GM12801 (cell line): Measurements from ENCODE around the gene MLLT1.

Experiments used
- TF ChIP-seq, protein P1 (sequence below): IDR thresholded peaks from one replicate; pipeline ENCODE4 v1.5.1; 2011; ENCODE audit warnings: control low read depth; ENCODE audit not compliant: insufficient read length; ENCODE audit errors: extremely low read depth

The MLLT1 gene

DNA sequence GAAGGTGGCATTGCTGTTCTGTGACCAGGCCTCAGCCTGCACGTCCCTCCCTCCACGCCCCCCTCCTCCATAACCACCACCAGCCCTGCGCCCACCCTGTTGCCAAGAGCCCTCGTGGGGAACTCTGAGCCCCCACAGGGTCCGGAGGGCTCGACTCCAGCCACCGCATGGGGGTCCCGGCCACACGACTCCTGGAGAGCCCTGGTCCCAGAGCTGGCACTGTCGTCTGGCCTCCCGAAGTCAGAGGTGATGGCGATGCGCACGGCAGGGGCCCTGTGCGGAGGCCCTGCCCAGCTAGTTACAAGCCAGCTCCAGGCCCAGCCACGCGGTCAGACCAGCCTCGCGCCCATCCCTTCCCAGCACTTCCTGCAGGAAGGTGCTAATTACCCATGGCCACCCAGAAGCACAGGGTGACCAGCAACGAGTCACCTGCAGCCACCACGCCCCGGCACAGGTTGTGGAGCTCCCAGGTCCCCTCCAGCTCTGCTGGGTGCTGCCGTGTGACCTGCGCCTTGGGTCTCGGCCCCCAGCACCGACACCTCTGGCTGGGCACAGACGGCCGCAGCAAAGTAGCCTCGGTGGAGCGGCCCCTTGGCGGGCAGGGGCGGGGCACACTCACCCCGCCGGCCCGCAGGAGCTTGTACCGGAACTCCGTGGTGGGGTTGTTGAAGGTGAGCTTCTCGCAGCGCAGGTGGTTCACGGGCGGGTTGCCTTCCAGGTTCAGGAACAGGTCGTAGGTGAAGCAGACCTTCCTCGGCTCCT lies 49.6 kb downstream of the MLLT1 start:
- TF ChIP-seq, protein P1, sequence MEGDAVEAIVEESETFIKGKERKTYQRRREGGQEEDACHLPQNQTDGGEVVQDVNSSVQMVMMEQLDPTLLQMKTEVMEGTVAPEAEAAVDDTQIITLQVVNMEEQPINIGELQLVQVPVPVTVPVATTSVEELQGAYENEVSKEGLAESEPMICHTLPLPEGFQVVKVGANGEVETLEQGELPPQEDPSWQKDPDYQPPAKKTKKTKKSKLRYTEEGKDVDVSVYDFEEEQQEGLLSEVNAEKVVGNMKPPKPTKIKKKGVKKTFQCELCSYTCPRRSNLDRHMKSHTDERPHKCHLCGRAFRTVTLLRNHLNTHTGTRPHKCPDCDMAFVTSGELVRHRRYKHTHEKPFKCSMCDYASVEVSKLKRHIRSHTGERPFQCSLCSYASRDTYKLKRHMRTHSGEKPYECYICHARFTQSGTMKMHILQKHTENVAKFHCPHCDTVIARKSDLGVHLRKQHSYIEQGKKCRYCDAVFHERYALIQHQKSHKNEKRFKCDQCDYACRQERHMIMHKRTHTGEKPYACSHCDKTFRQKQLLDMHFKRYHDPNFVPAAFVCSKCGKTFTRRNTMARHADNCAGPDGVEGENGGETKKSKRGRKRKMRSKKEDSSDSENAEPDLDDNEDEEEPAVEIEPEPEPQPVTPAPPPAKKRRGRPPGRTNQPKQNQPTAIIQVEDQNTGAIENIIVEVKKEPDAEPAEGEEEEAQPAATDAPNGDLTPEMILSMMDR = no peak

DNA sequence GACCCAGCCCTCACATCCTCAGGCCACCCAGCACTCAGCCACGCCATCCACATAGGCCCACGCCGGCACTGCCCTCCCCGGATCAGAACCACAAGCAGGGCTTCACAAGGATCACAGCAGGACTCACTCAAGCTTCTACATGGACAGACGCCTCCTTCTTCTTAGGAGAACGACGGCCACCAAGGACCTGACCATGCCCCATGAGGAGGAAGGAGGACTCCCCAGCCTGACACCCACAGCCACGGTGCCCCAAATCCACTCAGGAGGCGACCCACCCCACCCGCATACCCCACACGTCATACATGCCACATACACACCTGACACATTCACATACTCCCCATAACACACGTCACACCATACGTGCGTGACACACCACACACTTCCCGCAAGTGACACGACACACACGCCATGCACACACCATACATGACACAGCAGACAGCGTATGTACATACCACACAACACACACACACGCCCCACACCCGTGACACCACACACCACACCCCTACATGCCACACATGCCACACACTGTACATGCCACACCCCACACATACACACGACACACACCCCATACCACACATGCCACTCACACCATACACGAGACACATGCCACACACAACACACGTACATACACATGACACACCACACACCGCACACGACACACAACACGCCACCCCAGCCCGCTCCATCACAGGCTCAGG lies 50.4 kb downstream of the MLLT1 start:
- TF ChIP-seq, protein P1 = no peak

DNA sequence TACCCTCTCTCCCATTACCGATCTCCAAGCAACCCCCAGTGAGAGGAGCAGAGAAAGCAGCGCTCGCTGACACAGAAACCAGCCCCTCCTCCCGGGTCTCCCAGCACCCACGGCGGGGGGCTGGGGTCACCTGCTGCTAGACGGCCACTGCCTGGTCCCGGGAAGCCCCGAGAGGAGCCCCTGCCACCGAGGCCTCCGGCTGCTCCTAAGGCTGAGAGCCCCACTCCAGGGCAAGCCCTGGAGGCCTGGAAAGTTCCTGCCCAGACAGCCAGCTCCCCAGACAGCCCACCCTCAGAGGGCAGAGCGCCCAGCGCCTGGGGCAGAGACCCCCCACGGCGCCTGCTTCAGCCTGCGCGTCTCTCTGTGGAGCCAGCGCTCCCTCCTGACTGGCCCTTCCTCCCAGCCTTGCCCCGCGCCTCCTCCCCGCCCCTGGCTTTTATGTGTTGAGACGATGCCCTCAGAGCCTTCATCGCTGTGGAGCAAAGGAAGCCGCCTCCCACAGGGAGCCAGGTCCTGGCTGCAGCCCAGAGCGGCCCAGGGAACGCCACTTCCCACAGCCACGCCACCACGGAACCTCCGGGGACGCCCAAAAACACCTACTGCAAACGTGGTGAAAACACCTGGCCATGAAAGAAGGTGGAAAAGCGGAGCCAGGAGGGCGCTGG lies 51.1 kb downstream of the MLLT1 start:
- TF ChIP-seq, protein P1 = no peak

DNA sequence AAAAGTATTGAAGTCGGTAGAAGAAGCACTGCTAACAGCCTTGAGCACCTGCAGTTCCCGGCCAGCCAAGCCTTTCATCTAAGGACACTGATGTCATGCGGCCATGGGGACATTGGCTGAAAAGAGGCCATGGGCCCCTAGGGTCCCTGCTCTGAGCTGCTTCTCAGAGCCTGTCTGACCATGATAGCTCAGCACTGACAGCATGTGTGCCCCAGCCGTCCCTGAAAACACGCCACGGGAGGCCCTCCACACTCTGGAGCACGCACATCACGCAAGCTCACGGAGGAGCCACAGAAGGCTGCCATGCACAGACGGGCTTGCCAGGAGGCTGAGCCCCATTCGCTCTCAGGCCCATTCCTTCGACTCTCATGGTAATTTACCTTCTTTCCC lies 51.8 kb downstream of the MLLT1 start:
- TF ChIP-seq, protein P1 = no peak

DNA sequence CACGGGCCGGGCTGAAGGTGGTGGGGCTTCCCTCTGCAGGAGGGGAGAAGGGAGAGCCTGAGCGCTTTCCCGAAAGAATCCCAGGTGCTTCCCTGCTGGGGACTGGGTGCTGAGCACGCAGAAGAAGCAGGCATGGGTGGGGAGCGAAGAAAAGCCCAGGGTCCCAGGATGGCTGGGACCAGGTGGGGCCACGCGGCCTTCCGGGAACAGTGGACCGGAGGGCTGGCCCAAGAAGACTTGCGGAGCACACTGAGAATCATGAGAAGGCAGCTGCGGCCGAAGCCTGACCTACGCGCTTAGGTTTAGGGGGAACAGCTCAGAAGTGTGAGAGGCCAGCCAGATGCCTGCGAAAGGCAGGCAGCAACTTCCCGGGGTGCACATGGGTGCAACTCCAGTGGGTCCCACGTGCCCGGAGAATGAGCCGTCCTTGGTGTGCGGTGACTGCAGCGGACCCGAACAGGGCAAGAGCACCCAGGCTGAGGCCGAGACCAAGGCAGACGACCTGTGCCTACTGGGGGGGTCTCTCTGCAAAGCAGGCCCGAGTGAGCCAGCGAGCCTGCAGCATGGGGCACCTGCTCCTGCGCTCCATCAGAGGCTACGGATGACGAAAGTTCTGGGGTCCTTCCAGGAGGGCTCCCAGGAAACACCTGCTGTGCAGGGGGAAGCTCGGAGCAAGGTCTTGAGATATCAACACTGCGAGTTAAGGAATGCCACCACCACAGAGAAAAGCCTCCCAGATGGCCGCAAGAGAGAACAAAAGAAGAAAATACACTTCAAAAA lies 52.4 kb downstream of the MLLT1 start:
- TF ChIP-seq, protein P1 = no peak

DNA sequence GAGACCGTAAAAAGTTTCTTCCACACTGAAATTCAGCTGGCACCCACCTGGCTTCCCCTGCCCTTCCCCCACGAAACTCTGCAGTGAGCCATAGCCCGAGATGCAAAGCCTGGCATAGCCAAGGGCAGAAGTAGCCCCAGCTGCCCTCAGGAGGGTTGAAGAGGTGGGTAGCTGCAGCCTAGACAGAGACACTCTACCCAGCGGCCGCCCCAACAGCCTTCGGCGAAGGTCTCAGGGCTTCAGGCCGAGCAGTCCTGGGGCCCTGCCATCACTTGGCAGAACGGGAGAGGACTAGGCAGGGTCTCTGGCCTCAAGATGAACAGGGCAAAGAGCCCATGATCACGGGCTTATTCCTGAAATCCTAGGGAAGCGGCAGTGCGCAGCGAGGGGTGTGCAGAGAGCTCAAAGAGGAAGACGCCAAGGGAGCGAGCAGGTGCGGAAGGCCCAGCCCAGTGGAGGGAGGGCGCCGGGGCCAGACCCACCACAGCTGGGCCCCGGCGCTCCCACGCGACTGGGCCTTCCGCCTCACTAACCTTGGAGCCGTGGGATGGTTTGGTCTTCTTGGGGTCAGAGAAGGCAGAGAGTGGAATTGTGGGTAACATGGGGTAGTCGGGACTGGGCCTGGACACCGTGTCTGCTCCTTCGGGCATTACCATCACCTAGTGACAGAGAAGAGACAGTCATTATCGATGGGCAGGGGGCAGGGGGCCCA lies 53.2 kb downstream of the MLLT1 start:
- TF ChIP-seq, protein P1 = no peak
